GM23338 (cell line): ENCODE data around the gene CD72. TPM values are rescaled to one million over a fixed set of nuclear protein-coding genes. Genes with fewer than 3 reads are reported as not detected.
A peak's percentile ranks its signal among the peaks of the same experiment; 100 is the strongest.

ENCODE experiments used
- ATAC-seq: fragments of 200-7000 bp; cut with Tn5 transposase; 3 replicates; pipeline ENCODE4 v1.9.1; 2020
- DNase-seq: peaks from one replicate; pipeline ENCODE4 v3.0.0-alpha.2; 2015; ENCODE audit warnings: low spot score
- H2AFZ ChIP-seq: fragments of 200-600 bp; sonication (generic); 2 replicates; pipeline ENCODE4 v1.8.0; 2016; ENCODE audit warnings: antibody characterized with exemption, mild to moderate bottlenecking, moderate library complexity
- H3F3A ChIP-seq: fragments of 200-600 bp; sonication (generic); replicated peaks from 2 replicates; pipeline ENCODE4 v1.8.0; 2017; ENCODE audit warnings: antibody characterized with exemption, mixed run types, low read depth
- H3K27ac ChIP-seq: fragments of 200-600 bp; sonication (generic); 2 replicates; pipeline ENCODE4 v1.6.1; 2016; ENCODE audit warnings: low read depth
- H3K27me3 ChIP-seq: fragments of 200-600 bp; sonication (generic); 2 replicates; pipeline ENCODE4 v1.8.0; 2016; ENCODE audit warnings: mild to moderate bottlenecking, mixed run types, moderate library complexity; ENCODE audit not compliant: insufficient read depth
- H3K36me3 ChIP-seq: fragments of 200-600 bp; sonication (generic); 2 replicates; pipeline ENCODE4 v1.8.0; 2016; ENCODE audit warnings: mild to moderate bottlenecking; ENCODE audit not compliant: insufficient read depth
- H3K4me1 ChIP-seq: fragments of 200-600 bp; sonication (generic); 2 replicates; pipeline ENCODE4 v1.8.0; 2016; ENCODE audit warnings: mild to moderate bottlenecking, moderate library complexity; ENCODE audit not compliant: insufficient read depth
- H3K4me2 ChIP-seq: fragments of 200-600 bp; sonication (generic); 2 replicates; pipeline ENCODE4 v1.7.1; 2017; ENCODE audit warnings: mixed run types
- H3K4me3 ChIP-seq: fragments of 200-600 bp; sonication (generic); 2 replicates; pipeline ENCODE4 v1.6.1; 2016; ENCODE audit warnings: mixed run types
- H3K79me2 ChIP-seq: fragments of 200-600 bp; sonication (generic); replicated peaks from 2 replicates; pipeline ENCODE4 v1.8.0; 2017; ENCODE audit warnings: mild to moderate bottlenecking; ENCODE audit not compliant: insufficient read depth
- H3K9me2 ChIP-seq: fragments of 200-600 bp; sonication (generic); 2 replicates; pipeline ENCODE4 v1.8.0; 2017; ENCODE audit not compliant: insufficient read depth
- H4K20me1 ChIP-seq: fragments of 200-600 bp; sonication (generic); replicated peaks from 2 replicates; pipeline ENCODE4 v1.8.0; 2017; ENCODE audit warnings: mild to moderate bottlenecking; ENCODE audit not compliant: insufficient read depth
- H3K27ac Mint-ChIP-seq: 2 replicates; pipeline ENCODE4 v1.8.0; 2020; ENCODE audit warnings: inconsistent platforms, mild to moderate bottlenecking, moderate library complexity, mixed read lengths
- H3K27me3 Mint-ChIP-seq: 3 replicates; pipeline ENCODE4 v1.8.0; 2022; ENCODE audit warnings: low read depth, mild to moderate bottlenecking, moderate library complexity, mixed read lengths, inconsistent platforms; ENCODE audit not compliant: insufficient read depth, poor library complexity
- H3K36me3 Mint-ChIP-seq: 3 replicates; pipeline ENCODE4 v1.8.0; 2021; ENCODE audit warnings: low read depth, mild to moderate bottlenecking, inconsistent platforms, moderate library complexity, mixed read lengths
- H3K4me1 Mint-ChIP-seq: 3 replicates; pipeline ENCODE4 v1.8.0; 2020; ENCODE audit warnings: mild to moderate bottlenecking, inconsistent platforms, mixed read lengths
- H3K4me3 Mint-ChIP-seq: 3 replicates; pipeline ENCODE4 v1.8.0; 2021; ENCODE audit warnings: moderate library complexity, mild to moderate bottlenecking, inconsistent platforms, mixed read lengths
- H3K9me3 Mint-ChIP-seq: 3 replicates; pipeline ENCODE4 v1.8.0; 2020; ENCODE audit warnings: moderate library complexity, mild to moderate bottlenecking, inconsistent platforms, mixed read lengths
- CREB1 ChIP-seq: fragments of 250-450 bp; sonication (Bioruptor Pico); IDR thresholded peaks from 2 replicates; pipeline ENCODE4 v1.5.0; 2020; ENCODE audit warnings: low read depth, mild to moderate bottlenecking, moderate library complexity
- EZH2 ChIP-seq: fragments of 200-600 bp; sonication (generic); IDR thresholded peaks from one replicate; pipeline ENCODE4 v1.8.0; 2017; ENCODE audit warnings: antibody characterized with exemption, mild to moderate bottlenecking, low read depth; ENCODE audit not compliant: unreplicated experiment
- JUNB ChIP-seq: IDR thresholded peaks from one replicate; pipeline ENCODE4 v1.6.1; 2016; ENCODE audit warnings: antibody characterized with exemption; ENCODE audit not compliant: unreplicated experiment
- NANOG ChIP-seq: IDR thresholded peaks from 2 replicates; pipeline ENCODE4 v1.6.1; 2016; ENCODE audit warnings: antibody characterized with exemption, borderline replicate concordance
- ZNF114 ChIP-seq: fragments of 250-450 bp; sonication (Bioruptor Pico); IDR thresholded peaks from 2 replicates; pipeline ENCODE4 v1.5.0; 2020; ENCODE audit warnings: mild to moderate bottlenecking, moderate library complexity
- ZNF331 ChIP-seq: fragments of 250-450 bp; sonication (Bioruptor Pico); IDR thresholded peaks from 2 replicates; pipeline ENCODE4 v1.5.0; 2020; ENCODE audit warnings: low read depth, mild to moderate bottlenecking, moderate library complexity
- polyA plus RNA-seq: library from polyadenylated mRNA; unstranded; fragments of >200 nt; fragmentation: Nextera tagmentation; extraction: Ambion mirVana; gene quantifications from 2 replicates; pipeline ENCODE4 v1.2.1, GENCODE V29; 2016
- total RNA-seq: library from RNA; depleted of rRNA; stranded (reverse); fragments of >200 nt; shearing (Covaris generic); gene quantifications from 2 replicates; pipeline ENCODE4 v1.2.3, GENCODE V29; 2014
- TF ChIP-seq, protein P1 (sequence below): IDR thresholded peaks from one replicate; pipeline ENCODE4 v1.6.1; 2018; ENCODE audit warnings: antibody characterized with exemption; ENCODE audit not compliant: unreplicated experiment
- TF ChIP-seq, protein P2 (sequence below): IDR thresholded peaks from 2 replicates; pipeline ENCODE4 v1.6.1; 2016; ENCODE audit warnings: antibody characterized with exemption
- TF ChIP-seq, protein P3 (sequence below), 2 experiments: fragments of 200-600 bp in 1 of 2; sonication (generic) in 1 of 2; conservative IDR thresholded peaks; 2 replicates each; pipeline versions ENCODE4 v1.5.1 to v1.6.1; 2016 to 2017; ENCODE audit warnings: antibody characterized with exemption in 2 of 2, low read depth in 2 of 2, mild to moderate bottlenecking in 2 of 2, moderate library complexity in 1 of 2

CD72 gene
- total and polyA plus RNA-seq, 2 experiments from 2014 or later: 4.7 to 4.8 TPM

DNA sequence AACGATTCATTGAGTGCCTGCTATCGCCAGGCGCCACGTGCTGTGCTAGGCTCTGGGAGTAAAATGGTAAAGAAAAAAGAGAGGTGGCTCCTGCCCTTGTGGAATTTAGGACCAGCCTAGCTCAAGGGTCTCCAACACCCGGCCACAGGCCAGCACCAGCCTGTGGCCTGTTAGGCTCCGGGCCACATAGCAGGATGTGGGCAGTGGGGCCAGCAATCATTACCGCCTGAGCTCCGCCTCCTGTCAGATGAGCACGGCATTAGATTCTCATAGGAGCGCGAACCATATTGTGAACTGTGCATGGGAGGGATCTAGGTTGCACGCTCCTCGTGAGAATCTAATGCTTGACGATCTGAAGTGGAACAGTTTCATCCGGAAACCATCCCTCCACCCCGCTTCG, 38.1 kb upstream of the CD72 start:
- Histone ChIP-seq H3K27ac (no peak overlapping the region), H3K36me3 (no peaks in the 10 kb centered on the region), H3K9me2 (no peaks in the 10 kb centered on the region), H3K4me1 (peaks cover 10% of the 10 kb centered on the region), H3K4me2 (peak overlapping the region; percentile 78; the same call in 1 of the 2 replicates), H3K79me2 (no peaks in the 10 kb centered on the region), H3F3A (peaks cover 16% of the 10 kb centered on the region; the same call in 1 of the 2 replicates), H3K27me3 (peaks cover 4% of the 10 kb centered on the region; the same call in 1 of the 2 replicates), H4K20me1 (no peaks in the 10 kb centered on the region; the same call in none of the 2 replicates), H2AFZ (peak overlapping the region; percentile 90; the same call in 1 of the 2 replicates), H3K4me3 (peak overlapping the region; percentile 59; the same call in 1 of the 2 replicates)
- ATAC-seq (no peak), DNase-seq (no peak)
- H3K9me3 Mint-ChIP-seq: peaks cover 3% of the 10 kb centered on the region; the same call in 2 of the 3 replicates
- H3K27ac Mint-ChIP-seq: no peak overlapping the region
- H3K36me3 Mint-ChIP-seq: peaks cover 30% of the 10 kb centered on the region
- H3K4me3 Mint-ChIP-seq: peak overlapping the region; percentile 77
- TF ChIP-seq JUNB (no peak), NANOG (no peak), ZNF114 (no peak), CREB1 (CRISPR knock-in tag) (no peak), EZH2 (no peak)
- TF ChIP-seq, protein P1, sequence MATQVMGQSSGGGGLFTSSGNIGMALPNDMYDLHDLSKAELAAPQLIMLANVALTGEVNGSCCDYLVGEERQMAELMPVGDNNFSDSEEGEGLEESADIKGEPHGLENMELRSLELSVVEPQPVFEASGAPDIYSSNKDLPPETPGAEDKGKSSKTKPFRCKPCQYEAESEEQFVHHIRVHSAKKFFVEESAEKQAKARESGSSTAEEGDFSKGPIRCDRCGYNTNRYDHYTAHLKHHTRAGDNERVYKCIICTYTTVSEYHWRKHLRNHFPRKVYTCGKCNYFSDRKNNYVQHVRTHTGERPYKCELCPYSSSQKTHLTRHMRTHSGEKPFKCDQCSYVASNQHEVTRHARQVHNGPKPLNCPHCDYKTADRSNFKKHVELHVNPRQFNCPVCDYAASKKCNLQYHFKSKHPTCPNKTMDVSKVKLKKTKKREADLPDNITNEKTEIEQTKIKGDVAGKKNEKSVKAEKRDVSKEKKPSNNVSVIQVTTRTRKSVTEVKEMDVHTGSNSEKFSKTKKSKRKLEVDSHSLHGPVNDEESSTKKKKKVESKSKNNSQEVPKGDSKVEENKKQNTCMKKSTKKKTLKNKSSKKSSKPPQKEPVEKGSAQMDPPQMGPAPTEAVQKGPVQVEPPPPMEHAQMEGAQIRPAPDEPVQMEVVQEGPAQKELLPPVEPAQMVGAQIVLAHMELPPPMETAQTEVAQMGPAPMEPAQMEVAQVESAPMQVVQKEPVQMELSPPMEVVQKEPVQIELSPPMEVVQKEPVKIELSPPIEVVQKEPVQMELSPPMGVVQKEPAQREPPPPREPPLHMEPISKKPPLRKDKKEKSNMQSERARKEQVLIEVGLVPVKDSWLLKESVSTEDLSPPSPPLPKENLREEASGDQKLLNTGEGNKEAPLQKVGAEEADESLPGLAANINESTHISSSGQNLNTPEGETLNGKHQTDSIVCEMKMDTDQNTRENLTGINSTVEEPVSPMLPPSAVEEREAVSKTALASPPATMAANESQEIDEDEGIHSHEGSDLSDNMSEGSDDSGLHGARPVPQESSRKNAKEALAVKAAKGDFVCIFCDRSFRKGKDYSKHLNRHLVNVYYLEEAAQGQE: no peak
- TF ChIP-seq, protein P2, sequence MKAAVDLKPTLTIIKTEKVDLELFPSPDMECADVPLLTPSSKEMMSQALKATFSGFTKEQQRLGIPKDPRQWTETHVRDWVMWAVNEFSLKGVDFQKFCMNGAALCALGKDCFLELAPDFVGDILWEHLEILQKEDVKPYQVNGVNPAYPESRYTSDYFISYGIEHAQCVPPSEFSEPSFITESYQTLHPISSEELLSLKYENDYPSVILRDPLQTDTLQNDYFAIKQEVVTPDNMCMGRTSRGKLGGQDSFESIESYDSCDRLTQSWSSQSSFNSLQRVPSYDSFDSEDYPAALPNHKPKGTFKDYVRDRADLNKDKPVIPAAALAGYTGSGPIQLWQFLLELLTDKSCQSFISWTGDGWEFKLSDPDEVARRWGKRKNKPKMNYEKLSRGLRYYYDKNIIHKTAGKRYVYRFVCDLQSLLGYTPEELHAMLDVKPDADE: no peak
- TF ChIP-seq, protein P3, sequence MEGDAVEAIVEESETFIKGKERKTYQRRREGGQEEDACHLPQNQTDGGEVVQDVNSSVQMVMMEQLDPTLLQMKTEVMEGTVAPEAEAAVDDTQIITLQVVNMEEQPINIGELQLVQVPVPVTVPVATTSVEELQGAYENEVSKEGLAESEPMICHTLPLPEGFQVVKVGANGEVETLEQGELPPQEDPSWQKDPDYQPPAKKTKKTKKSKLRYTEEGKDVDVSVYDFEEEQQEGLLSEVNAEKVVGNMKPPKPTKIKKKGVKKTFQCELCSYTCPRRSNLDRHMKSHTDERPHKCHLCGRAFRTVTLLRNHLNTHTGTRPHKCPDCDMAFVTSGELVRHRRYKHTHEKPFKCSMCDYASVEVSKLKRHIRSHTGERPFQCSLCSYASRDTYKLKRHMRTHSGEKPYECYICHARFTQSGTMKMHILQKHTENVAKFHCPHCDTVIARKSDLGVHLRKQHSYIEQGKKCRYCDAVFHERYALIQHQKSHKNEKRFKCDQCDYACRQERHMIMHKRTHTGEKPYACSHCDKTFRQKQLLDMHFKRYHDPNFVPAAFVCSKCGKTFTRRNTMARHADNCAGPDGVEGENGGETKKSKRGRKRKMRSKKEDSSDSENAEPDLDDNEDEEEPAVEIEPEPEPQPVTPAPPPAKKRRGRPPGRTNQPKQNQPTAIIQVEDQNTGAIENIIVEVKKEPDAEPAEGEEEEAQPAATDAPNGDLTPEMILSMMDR (conservative IDR thresholded peaks at IDR 0.05; ENCODE audit: low read depth in 2 of 2): no peak
- H3K27me3 Mint-ChIP-seq: peaks cover 27% of the 10 kb centered on the region
- H3K4me1 Mint-ChIP-seq: peaks cover 34% of the 10 kb centered on the region

DNA sequence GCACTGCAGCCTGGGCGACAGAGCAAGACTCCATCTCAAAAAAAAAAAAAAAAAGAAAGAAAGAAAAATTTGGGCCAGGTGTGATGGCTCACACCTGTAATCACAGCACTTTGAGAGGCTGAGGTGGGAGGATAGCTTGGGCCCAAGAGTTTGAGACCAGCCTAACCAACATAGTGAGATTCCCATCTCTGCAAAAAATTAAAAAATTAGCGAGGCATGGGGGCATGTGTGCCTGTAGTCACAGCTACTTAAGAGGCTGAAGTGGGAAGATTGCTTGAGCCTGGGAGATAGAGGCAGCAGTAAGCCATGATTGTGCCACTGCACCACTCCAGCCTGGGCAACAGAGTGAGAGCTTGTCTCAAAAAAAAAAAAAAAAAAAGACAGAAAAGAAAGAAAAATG, 35.4 kb upstream of the CD72 start:
- Histone ChIP-seq H2AFZ (no peak overlapping the region), H3K27me3 (peaks cover 4% of the 10 kb centered on the region; the same call in 1 of the 2 replicates), H3K36me3 (no peaks in the 10 kb centered on the region), H3K4me3 (no peak overlapping the region), H3K79me2 (no peaks in the 10 kb centered on the region), H3K27ac (no peak overlapping the region), H3F3A (0 out of 2 replicates have a peak, but pooled peaks cover 4% of the 10 kb centered on the region), H3K4me2 (no peak overlapping the region), H4K20me1 (no peaks in the 10 kb centered on the region; the same call in 1 of the 2 replicates), H3K4me1 (peaks cover 27% of the 10 kb centered on the region), H3K9me2 (no peaks in the 10 kb centered on the region)
- peaks cover 5% of the 10 kb centered on the region; the same call in 2 of the 3 replicates for H3K36me3 Mint-ChIP-seq
- no peak overlapping the region for H3K4me3 Mint-ChIP-seq
- H3K9me3 Mint-ChIP-seq: peaks cover 3% of the 10 kb centered on the region; the same call in 2 of the 3 replicates
- TF ChIP-seq ZNF331 (CRISPR knock-in tag) (no peak), EZH2 (no peak), NANOG (no peak), ZNF114 (no peak)
- no peak overlapping the region for H3K27ac Mint-ChIP-seq
- DNase-seq (no peak), ATAC-seq (no peak)
- H3K27me3 Mint-ChIP-seq: peaks cover 35% of the 10 kb centered on the region
- peaks cover 42% of the 10 kb centered on the region for H3K4me1 Mint-ChIP-seq
